NCI-H128 (cell line): ENCODE measurements around the gene NTRK2.
"Not testable (repeated sequence)": the region's sequence is repeated elsewhere in the genome, so short reads cannot be mapped to it uniquely, and the experiment has no call there.

Experiments
- DNase-seq: peaks from one replicate; lab custom pipeline; 2025; ENCODE audit not compliant: unreplicated experiment; lab: John Stamatoyannopoulos, UW

The NTRK2 gene

GRCh38 chr9:84874596-84874995, 205.1 kb downstream of the NTRK2 start:
- no peak for DNase-seq

GRCh38 chr9:84875193-84875592, 205.7 kb downstream of the NTRK2 start:
- no peak for DNase-seq

GRCh38 chr9:84879631-84880030, 210.1 kb downstream of the NTRK2 start:
- DNase-seq: no peak

- no peak for DNase-seq
Observed at GRCh38 chr9:84880835-84881234, 211.3 kb downstream of the NTRK2 start.

GRCh38 chr9:84886866-84887265, 217.3 kb downstream of the NTRK2 start:
- DNase-seq: no peak

GRCh38 chr9:84891924-84892323, 222.4 kb downstream of the NTRK2 start:
- DNase-seq: no peak

- no peak for DNase-seq
Observed at GRCh38 chr9:84893419-84894128, 224.0 kb downstream of the NTRK2 start.

GRCh38 chr9:84894859-84895258, 225.3 kb downstream of the NTRK2 start:
- DNase-seq: no peak

- DNase-seq: no peak
Observed at GRCh38 chr9:84897362-84898094, 228.0 kb downstream of the NTRK2 start.

GRCh38 chr9:84898188-84898587, 228.7 kb downstream of the NTRK2 start:
- DNase-seq: no peak

GRCh38 chr9:84898618-84899017, 229.1 kb downstream of the NTRK2 start:
- DNase-seq: not testable (repeated sequence)

GRCh38 chr9:84899326-84899725, 229.8 kb downstream of the NTRK2 start:
- no peak for DNase-seq

- DNase-seq: no peak
Observed at GRCh38 chr9:84900421-84900820, 230.9 kb downstream of the NTRK2 start.

- DNase-seq: no peak
Observed at GRCh38 chr9:84903963-84904362, 234.4 kb downstream of the NTRK2 start.

GRCh38 chr9:84916769-84917168, 247.2 kb downstream of the NTRK2 start:
- DNase-seq: no peak

- DNase-seq: peak; percentile 37
Observed at GRCh38 chr9:84917366-84918070, 248.0 kb downstream of the NTRK2 start.

GRCh38 chr9:84919440-84919839, 249.9 kb downstream of the NTRK2 start:
- DNase-seq: no peak

GRCh38 chr9:84921175-84921574, 251.6 kb downstream of the NTRK2 start:
- no peak for DNase-seq

- no peak for DNase-seq
Observed at GRCh38 chr9:84922051-84922450, 252.5 kb downstream of the NTRK2 start.

- DNase-seq: no peak
Observed at GRCh38 chr9:84924266-84924665, 254.7 kb downstream of the NTRK2 start.

GRCh38 chr9:84925225-84925872, 255.8 kb downstream of the NTRK2 start:
- no peak for DNase-seq
